Thoracic aorta (tissue), 2 donors: ENCODE results near the gene GDPD1. TPM values are rescaled to one million over a fixed set of nuclear protein-coding genes. Genes with fewer than 3 reads are reported as not detected.

Experiments used
- ATAC-seq: fragments of 150-250 bp; one replicate; pipeline ENCODE4 v1.8.0; 2017; ENCODE audit warnings: low read depth; ENCODE audit not compliant: insufficient number of reproducible peaks, low FRiP score
- DNase-seq: peaks from one replicate; pipeline ENCODE4 v3.0.0-alpha.2; 2020; ENCODE audit warnings: low spot score
- H3K27ac ChIP-seq, 2 donors: fragments of 200-600 bp; sonication (generic); 1 replicate in 1 of 2; 2 replicates in 1 of 2; pipeline ENCODE4 v1.5.1; 2016; ENCODE audit warnings: mild to moderate bottlenecking in 2 of 2, moderate library complexity in 2 of 2
- H3K27me3 ChIP-seq: fragments of 200-600 bp; sonication (generic); replicated peaks from 2 replicates; pipeline ENCODE4 v1.6.0; 2016; ENCODE audit warnings: mild to moderate bottlenecking; ENCODE audit not compliant: insufficient read depth
- H3K36me3 ChIP-seq: fragments of 200-600 bp; sonication (generic); one replicate; pipeline ENCODE4 v1.5.1; 2016
- H3K4me1 ChIP-seq, 2 donors: fragments of 200-600 bp; sonication (generic); 1 replicate in 1 of 2; 2 replicates in 1 of 2; pipeline versions ENCODE4 v1.5.1 to v1.6.0; 2016; ENCODE audit warnings: low read depth in 2 of 2, mild to moderate bottlenecking in 1 of 2; ENCODE audit not compliant: control insufficient read depth in 1 of 2
- H3K4me3 ChIP-seq: fragments of 200-600 bp; sonication (generic); 2 replicates; pipeline ENCODE4 v1.5.1; 2016; ENCODE audit warnings: mild to moderate bottlenecking
- H3K9me3 ChIP-seq: fragments of 200-600 bp; sonication (generic); 2 replicates; pipeline ENCODE4 v1.5.1; 2016
- total RNA-seq, 2 donors: library from RNA; depleted of rRNA; stranded (reverse); fragments of >200 nt; gene quantifications; one replicate each; pipeline versions ENCODE4 v1.1.0 to v1.2.3, GENCODE V29; 2016
- TF ChIP-seq, protein P1 (sequence below): fragments of 200-600 bp; sonication (generic); IDR thresholded peaks from one replicate; pipeline ENCODE4 v1.5.1; 2019; ENCODE audit warnings: antibody characterized with exemption

Gene GDPD1
- total RNA-seq, 2 donors from 2014 or later, result 1.8 to 2.0 TPM

- no peaks in the 10 kb centered on the region for H3K9me3 ChIP-seq
- H3K4me1 ChIP-seq, result no peaks in the 10 kb centered on the region
- no peaks in the 10 kb centered on the region for H3K27me3 ChIP-seq
- no peak overlapping the region for H3K4me3 ChIP-seq
- no peaks in the 10 kb centered on the region for H3K36me3 ChIP-seq
- no peak overlapping the region for H3K27ac ChIP-seq
- TF ChIP-seq, protein P1, sequence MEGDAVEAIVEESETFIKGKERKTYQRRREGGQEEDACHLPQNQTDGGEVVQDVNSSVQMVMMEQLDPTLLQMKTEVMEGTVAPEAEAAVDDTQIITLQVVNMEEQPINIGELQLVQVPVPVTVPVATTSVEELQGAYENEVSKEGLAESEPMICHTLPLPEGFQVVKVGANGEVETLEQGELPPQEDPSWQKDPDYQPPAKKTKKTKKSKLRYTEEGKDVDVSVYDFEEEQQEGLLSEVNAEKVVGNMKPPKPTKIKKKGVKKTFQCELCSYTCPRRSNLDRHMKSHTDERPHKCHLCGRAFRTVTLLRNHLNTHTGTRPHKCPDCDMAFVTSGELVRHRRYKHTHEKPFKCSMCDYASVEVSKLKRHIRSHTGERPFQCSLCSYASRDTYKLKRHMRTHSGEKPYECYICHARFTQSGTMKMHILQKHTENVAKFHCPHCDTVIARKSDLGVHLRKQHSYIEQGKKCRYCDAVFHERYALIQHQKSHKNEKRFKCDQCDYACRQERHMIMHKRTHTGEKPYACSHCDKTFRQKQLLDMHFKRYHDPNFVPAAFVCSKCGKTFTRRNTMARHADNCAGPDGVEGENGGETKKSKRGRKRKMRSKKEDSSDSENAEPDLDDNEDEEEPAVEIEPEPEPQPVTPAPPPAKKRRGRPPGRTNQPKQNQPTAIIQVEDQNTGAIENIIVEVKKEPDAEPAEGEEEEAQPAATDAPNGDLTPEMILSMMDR, result no peak
- no peak for DNase-seq
- no peak for ATAC-seq
Observed at GRCh38 chr17:59180626-59181025, 39.7 kb upstream of the GDPD1 start.

DNA sequence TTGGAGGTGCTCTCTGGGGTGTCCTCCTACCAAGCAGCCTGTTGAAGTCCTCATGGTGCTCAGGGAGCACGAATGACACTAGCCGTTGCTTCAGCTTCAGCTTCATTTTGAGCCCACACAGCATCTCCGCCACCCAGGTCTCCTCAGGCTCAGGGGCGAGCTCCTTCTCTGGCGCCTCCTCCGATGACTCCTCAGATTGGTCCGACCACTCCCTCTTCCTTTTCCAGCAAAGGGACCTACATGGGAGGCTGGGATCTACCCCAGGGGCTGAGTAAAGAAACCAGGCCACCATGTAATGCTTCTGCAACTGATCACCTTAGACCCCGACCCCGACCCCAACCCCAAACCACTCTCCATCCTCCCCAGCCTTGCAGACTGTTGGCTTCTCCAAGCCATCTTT, 38.8 kb upstream of the GDPD1 start:
- Histone ChIP-seq H3K4me1 (no peaks in the 10 kb centered on the region), H3K4me3 (no peak overlapping the region), H3K27ac (no peak overlapping the region), H3K9me3 (no peaks in the 10 kb centered on the region), H3K36me3 (no peaks in the 10 kb centered on the region), H3K27me3 (no peaks in the 10 kb centered on the region)
- TF ChIP-seq, protein P1, result no peak
- no peak for ATAC-seq
- no peak for DNase-seq

- Histone ChIP-seq H3K27ac (no peak overlapping the region), H3K27me3 (no peaks in the 10 kb centered on the region), H3K36me3 (no peaks in the 10 kb centered on the region), H3K9me3 (no peaks in the 10 kb centered on the region), H3K4me1 (no peaks in the 10 kb centered on the region), H3K4me3 (no peak overlapping the region)
- TF ChIP-seq, protein P1, result no peak
- DNase-seq (no peak), ATAC-seq (no peak)
Observed at GRCh38 chr17:59185997-59186396, 34.3 kb upstream of the GDPD1 start.

- Histone ChIP-seq H3K4me3 (no peak overlapping the region), H3K36me3 (no peaks in the 10 kb centered on the region), H3K27ac (no peak overlapping the region), H3K9me3 (no peaks in the 10 kb centered on the region), H3K27me3 (no peaks in the 10 kb centered on the region), H3K4me1 (no peaks in the 10 kb centered on the region)
- DNase-seq (no peak), ATAC-seq (no peak)
- TF ChIP-seq, protein P1, result no peak
Observed at GRCh38 chr17:59186850-59187249, 33.5 kb upstream of the GDPD1 start.

GRCh38 chr17:59190806-59191205, 29.5 kb upstream of the GDPD1 start:
- ATAC-seq (no peak), DNase-seq (no peak)
- no peaks in the 10 kb centered on the region for H3K27me3 ChIP-seq
- H3K27ac ChIP-seq, result no peak overlapping the region
- TF ChIP-seq, protein P1, result no peak
- no peak overlapping the region for H3K4me3 ChIP-seq
- H3K9me3 ChIP-seq, result no peaks in the 10 kb centered on the region
- H3K4me1 ChIP-seq, result no peaks in the 10 kb centered on the region
- no peaks in the 10 kb centered on the region for H3K36me3 ChIP-seq
